ENCODE data around the gene SPATA46. TPM values are rescaled to one million over a fixed set of nuclear protein-coding genes. Genes with fewer than 3 reads are reported as not detected.

Gene SPATA46
- polyA plus RNA-seq, 1 of the 3 experiments (the other 2 are of a cell fraction) = not detected

DNA sequence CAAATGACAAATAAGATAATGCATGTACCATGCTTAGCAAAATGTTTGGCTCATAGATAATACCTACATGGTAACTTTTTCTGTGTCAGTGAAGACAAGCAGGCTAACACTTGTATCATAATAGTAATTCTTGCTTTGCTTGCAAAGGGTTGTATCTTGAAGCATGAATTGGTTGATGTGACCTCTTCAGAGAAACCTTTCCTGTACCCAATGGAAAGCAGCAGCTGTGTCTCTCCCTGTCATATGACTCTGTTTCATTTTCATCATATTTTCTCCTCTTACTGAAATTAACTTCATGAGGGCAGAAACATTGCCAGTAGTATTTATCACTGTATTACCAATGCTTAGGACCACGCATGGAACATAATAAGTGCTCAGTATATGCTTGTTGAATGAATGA lies 30.9 kb upstream of the SPATA46 start:
- Histone ChIP-seq H3K27me3 (ENCODE audit: insufficient read depth) (no peaks in the 10 kb centered on the region; the same call in 1 of the 2 replicates), H3F3A (replicated peaks; ENCODE audit: insufficient read depth) (no peaks in the 10 kb centered on the region), H4K20me1 (ENCODE audit: insufficient read depth) (no peaks in the 10 kb centered on the region), H3K9me2 (no peaks in the 10 kb centered on the region), H3K4me1 (ENCODE audit: control insufficient read depth in 1 of 2, insufficient read depth in 2 of 2, low read depth in 1 of 2, low read length in 1 of 2) (no peaks in the 10 kb centered on the region), H2AFZ (ENCODE audit: low read depth) (no peak overlapping the region), H3K36me3 (replicated peaks in 1 of 2; ENCODE audit: control insufficient read depth in 1 of 2, insufficient read depth in 2 of 2, low read length in 1 of 2) (no peaks in the 10 kb centered on the region), H3K27ac (ENCODE audit: low read depth in 2 of 2, low read length in 1 of 2) (no peak overlapping the region), H3K9ac (no peak overlapping the region), H3K79me2 (ENCODE audit: insufficient read depth) (no peaks in the 10 kb centered on the region), H3K4me2 (no peak overlapping the region), H3K9me3 (no peaks in the 10 kb centered on the region), H3K4me3 (ENCODE audit: low read depth in 2 of 2, low read length in 1 of 2) (no peak overlapping the region)
- ChIA-PET CTCF (interaction anchor here (1.1 to 1.9 kb wide), 4 partner anchors 15 to 371 kb away, joined by 3 to 5 read pairs (median 4); no protein-coding TSS in a partner anchor), POLR2A (no interaction called here)
- 88% methylated on average over 1 of the region's 1 CpG for WGBS (ENCODE audit: low lambda C conversion rate)
- TF ChIP-seq TEAD4 (IDR thresholded peaks at IDR 0.05; ENCODE audit: borderline replicate concordance, insufficient read depth) = no peak
- TF ChIP-seq, protein P1, sequence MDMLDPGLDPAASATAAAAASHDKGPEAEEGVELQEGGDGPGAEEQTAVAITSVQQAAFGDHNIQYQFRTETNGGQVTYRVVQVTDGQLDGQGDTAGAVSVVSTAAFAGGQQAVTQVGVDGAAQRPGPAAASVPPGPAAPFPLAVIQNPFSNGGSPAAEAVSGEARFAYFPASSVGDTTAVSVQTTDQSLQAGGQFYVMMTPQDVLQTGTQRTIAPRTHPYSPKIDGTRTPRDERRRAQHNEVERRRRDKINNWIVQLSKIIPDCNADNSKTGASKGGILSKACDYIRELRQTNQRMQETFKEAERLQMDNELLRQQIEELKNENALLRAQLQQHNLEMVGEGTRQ (IDR thresholded peaks at IDR 0.05; ENCODE audit: borderline replicate concordance, low read depth, low read length) = no peak
- no peak for DNase-seq

DNA sequence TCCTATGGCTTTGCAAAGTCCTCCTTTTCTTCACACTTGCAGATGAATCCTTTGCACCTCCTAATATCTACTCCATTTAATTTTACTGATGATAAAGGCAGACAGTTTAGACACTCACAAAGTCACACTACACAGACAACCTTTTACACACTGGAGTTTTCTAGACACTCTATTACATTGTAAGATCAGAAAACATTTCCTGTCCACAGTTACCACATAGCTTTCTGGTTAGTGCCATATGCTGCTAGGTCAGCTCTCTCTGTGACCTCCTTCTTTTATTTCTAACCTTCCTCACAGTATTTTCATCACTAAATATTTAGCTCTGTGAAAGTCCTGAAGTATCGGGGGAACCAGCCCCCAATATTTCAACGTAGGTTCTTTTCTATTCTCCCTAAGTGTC lies 30.2 kb upstream of the SPATA46 start:
- Histone ChIP-seq H3K9me3 (no peaks in the 10 kb centered on the region), H3K79me2 (ENCODE audit: insufficient read depth) (no peaks in the 10 kb centered on the region), H3K27ac (ENCODE audit: low read depth in 2 of 2, low read length in 1 of 2) (no peak overlapping the region), H3K4me3 (ENCODE audit: low read depth in 2 of 2, low read length in 1 of 2) (no peak overlapping the region), H4K20me1 (ENCODE audit: insufficient read depth) (no peaks in the 10 kb centered on the region), H3F3A (replicated peaks; ENCODE audit: insufficient read depth) (no peaks in the 10 kb centered on the region), H3K9me2 (no peaks in the 10 kb centered on the region), H3K4me1 (ENCODE audit: control insufficient read depth in 1 of 2, insufficient read depth in 2 of 2, low read depth in 1 of 2, low read length in 1 of 2) (no peaks in the 10 kb centered on the region), H3K4me2 (no peak overlapping the region), H3K36me3 (replicated peaks in 1 of 2; ENCODE audit: control insufficient read depth in 1 of 2, insufficient read depth in 2 of 2, low read length in 1 of 2) (no peaks in the 10 kb centered on the region), H2AFZ (ENCODE audit: low read depth) (no peak overlapping the region), H3K9ac (no peak overlapping the region), H3K27me3 (ENCODE audit: insufficient read depth) (no peaks in the 10 kb centered on the region; the same call in 1 of the 2 replicates)
- 72% methylated on average over 2 of the region's 2 CpGs for WGBS (ENCODE audit: low lambda C conversion rate)
- DNase-seq = no peak
- ChIA-PET POLR2A (no interaction called here), CTCF (interaction anchor here (1.1 to 1.9 kb wide), 2 partner anchors 49 to 351 kb away, joined by 5 read pairs; no protein-coding TSS in a partner anchor)
- TF ChIP-seq TAF1 (IDR thresholded peaks at IDR 0.05; ENCODE audit: borderline replicate concordance, low read depth, low read length) = no peak
- TF ChIP-seq, protein P2, sequence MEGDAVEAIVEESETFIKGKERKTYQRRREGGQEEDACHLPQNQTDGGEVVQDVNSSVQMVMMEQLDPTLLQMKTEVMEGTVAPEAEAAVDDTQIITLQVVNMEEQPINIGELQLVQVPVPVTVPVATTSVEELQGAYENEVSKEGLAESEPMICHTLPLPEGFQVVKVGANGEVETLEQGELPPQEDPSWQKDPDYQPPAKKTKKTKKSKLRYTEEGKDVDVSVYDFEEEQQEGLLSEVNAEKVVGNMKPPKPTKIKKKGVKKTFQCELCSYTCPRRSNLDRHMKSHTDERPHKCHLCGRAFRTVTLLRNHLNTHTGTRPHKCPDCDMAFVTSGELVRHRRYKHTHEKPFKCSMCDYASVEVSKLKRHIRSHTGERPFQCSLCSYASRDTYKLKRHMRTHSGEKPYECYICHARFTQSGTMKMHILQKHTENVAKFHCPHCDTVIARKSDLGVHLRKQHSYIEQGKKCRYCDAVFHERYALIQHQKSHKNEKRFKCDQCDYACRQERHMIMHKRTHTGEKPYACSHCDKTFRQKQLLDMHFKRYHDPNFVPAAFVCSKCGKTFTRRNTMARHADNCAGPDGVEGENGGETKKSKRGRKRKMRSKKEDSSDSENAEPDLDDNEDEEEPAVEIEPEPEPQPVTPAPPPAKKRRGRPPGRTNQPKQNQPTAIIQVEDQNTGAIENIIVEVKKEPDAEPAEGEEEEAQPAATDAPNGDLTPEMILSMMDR (IDR thresholded peaks at IDR 0.05) = no peak
- no peak for TF ChIP-seq EP300 (IDR thresholded peaks at IDR 0.05; ENCODE audit: borderline replicate concordance in 1 of 2, low read depth in 1 of 2, low read length in 1 of 2)
- TF ChIP-seq, protein P3, sequence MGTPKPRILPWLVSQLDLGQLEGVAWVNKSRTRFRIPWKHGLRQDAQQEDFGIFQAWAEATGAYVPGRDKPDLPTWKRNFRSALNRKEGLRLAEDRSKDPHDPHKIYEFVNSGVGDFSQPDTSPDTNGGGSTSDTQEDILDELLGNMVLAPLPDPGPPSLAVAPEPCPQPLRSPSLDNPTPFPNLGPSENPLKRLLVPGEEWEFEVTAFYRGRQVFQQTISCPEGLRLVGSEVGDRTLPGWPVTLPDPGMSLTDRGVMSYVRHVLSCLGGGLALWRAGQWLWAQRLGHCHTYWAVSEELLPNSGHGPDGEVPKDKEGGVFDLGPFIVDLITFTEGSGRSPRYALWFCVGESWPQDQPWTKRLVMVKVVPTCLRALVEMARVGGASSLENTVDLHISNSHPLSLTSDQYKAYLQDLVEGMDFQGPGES (IDR thresholded peaks at IDR 0.05; ENCODE audit: low read depth, low read length) = no peak
- TF ChIP-seq, protein P4, sequence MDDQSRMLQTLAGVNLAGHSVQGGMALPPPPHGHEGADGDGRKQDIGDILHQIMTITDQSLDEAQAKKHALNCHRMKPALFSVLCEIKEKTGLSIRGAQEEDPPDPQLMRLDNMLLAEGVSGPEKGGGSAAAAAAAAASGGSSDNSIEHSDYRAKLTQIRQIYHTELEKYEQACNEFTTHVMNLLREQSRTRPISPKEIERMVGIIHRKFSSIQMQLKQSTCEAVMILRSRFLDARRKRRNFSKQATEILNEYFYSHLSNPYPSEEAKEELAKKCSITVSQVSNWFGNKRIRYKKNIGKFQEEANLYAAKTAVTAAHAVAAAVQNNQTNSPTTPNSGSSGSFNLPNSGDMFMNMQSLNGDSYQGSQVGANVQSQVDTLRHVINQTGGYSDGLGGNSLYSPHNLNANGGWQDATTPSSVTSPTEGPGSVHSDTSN (IDR thresholded peaks at IDR 0.05) = no peak
- TF ChIP-seq ELF1 (IDR thresholded peaks at IDR 0.05) = no peak
- no peak for TF ChIP-seq NRF1 (IDR thresholded peaks at IDR 0.05; ENCODE audit: low read depth, low read length)
- TF ChIP-seq POLR2AphosphoS5 (IDR thresholded peaks at IDR 0.05; ENCODE audit: low read depth, low read length) = no peak
- TF ChIP-seq NFIC (IDR thresholded peaks at IDR 0.05; ENCODE audit: borderline replicate concordance) = no peak
- TF ChIP-seq CHD2 (IDR thresholded peaks at IDR 0.05; ENCODE audit: low read length, partially characterized antibody) = no peak
- no peak for TF ChIP-seq SMC3 (IDR thresholded peaks at IDR 0.05; ENCODE audit: low read depth, low read length)
- TF ChIP-seq, protein P5, sequence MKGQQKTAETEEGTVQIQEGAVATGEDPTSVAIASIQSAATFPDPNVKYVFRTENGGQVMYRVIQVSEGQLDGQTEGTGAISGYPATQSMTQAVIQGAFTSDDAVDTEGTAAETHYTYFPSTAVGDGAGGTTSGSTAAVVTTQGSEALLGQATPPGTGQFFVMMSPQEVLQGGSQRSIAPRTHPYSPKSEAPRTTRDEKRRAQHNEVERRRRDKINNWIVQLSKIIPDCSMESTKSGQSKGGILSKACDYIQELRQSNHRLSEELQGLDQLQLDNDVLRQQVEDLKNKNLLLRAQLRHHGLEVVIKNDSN (IDR thresholded peaks at IDR 0.05; ENCODE audit: borderline replicate concordance, low read depth) = no peak
- TF ChIP-seq GATA2 (CRISPR knock-in tag; IDR thresholded peaks at IDR 0.05) = no peak
- TF ChIP-seq, protein P6, sequence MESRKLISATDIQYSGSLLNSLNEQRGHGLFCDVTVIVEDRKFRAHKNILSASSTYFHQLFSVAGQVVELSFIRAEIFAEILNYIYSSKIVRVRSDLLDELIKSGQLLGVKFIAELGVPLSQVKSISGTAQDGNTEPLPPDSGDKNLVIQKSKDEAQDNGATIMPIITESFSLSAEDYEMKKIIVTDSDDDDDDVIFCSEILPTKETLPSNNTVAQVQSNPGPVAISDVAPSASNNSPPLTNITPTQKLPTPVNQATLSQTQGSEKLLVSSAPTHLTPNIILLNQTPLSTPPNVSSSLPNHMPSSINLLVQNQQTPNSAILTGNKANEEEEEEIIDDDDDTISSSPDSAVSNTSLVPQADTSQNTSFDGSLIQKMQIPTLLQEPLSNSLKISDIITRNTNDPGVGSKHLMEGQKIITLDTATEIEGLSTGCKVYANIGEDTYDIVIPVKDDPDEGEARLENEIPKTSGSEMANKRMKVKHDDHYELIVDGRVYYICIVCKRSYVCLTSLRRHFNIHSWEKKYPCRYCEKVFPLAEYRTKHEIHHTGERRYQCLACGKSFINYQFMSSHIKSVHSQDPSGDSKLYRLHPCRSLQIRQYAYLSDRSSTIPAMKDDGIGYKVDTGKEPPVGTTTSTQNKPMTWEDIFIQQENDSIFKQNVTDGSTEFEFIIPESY (IDR thresholded peaks at IDR 0.05; ENCODE audit: borderline replicate concordance, low read depth) = no peak
- TF ChIP-seq RFX5 (IDR thresholded peaks at IDR 0.05; ENCODE audit: low read length) = no peak
- TF ChIP-seq TEAD4 (IDR thresholded peaks at IDR 0.05; ENCODE audit: borderline replicate concordance, insufficient read depth) = no peak
